ENCODE results near the gene OSBPL3. TPM values are rescaled to one million over a fixed set of nuclear protein-coding genes. Genes with fewer than 3 reads are reported as not detected.

Gene OSBPL3
- total and polyA plus RNA-seq, 2 experiments from 2014 or later, result 21.8 to 25.8 TPM

- H3K79me2 ChIP-seq (ENCODE audit: insufficient read depth), result no peaks in the 10 kb centered on the region
- peak; percentile 63 for DNase-seq
- H3K9me3 ChIP-seq (ENCODE audit: low read depth), result no peaks in the 10 kb centered on the region
- H4K20me1 ChIP-seq (ENCODE audit: insufficient read depth), result no peaks in the 10 kb centered on the region
- no peak overlapping the region for H3K4me3 ChIP-seq
- 4 to 12% methylated on average over 1 of the region's 1 CpG for WGBS, 2 experiments (ENCODE audit: low coverage in 1 of 2, low lambda C conversion rate in 2 of 2, missing lambda C conversion rate in 2 of 2)
- peak overlapping the region; percentile 1; the same call in 1 of the 2 replicates for H3K9ac ChIP-seq
- H3K36me3 ChIP-seq (ENCODE audit: low read depth), result no peaks in the 10 kb centered on the region
- peaks cover 15% of the 10 kb centered on the region for H3K4me1 ChIP-seq (ENCODE audit: insufficient read depth)
- peak overlapping the region; percentile 39 for H3K27ac ChIP-seq
- H2AFZ ChIP-seq, result peak overlapping the region; percentile 52
- H3K4me2 ChIP-seq (ENCODE audit: unreplicated experiment), result peak overlapping the region; percentile 27
- in situ Hi-C loops (cut with MboI), result no loop called here
- no peaks in the 10 kb centered on the region for H3K9me2 ChIP-seq (ENCODE audit: insufficient read depth)
- no peaks in the 10 kb centered on the region for H3K27me3 ChIP-seq (replicated peaks; ENCODE audit: insufficient read depth)
- H3F3A ChIP-seq (ENCODE audit: insufficient read depth), result peaks cover 14% of the 10 kb centered on the region
- TF ChIP-seq EZH2 (IDR thresholded peaks at IDR 0.05; ENCODE audit: insufficient read depth, poor library complexity, severe bottlenecking), result no peak
- no peak for TF ChIP-seq EZH2phosphoT487 (IDR thresholded peaks at IDR 0.05; ENCODE audit: insufficient read depth, low read depth)
These were observed 22.8 kb upstream of the OSBPL3 start for GRCh38 chr7:25002786-25003185.

- Histone ChIP-seq H3K36me3 (ENCODE audit: low read depth) (no peaks in the 10 kb centered on the region), H3F3A (ENCODE audit: insufficient read depth) (no peaks in the 10 kb centered on the region), H3K27me3 (replicated peaks; ENCODE audit: insufficient read depth) (no peaks in the 10 kb centered on the region), H3K9me3 (ENCODE audit: low read depth) (no peaks in the 10 kb centered on the region), H3K4me1 (ENCODE audit: insufficient read depth) (no peaks in the 10 kb centered on the region), H4K20me1 (ENCODE audit: insufficient read depth) (no peaks in the 10 kb centered on the region), H3K9me2 (ENCODE audit: insufficient read depth) (no peaks in the 10 kb centered on the region), H2AFZ (no peak overlapping the region), H3K4me3 (no peak overlapping the region), H3K79me2 (ENCODE audit: insufficient read depth) (no peaks in the 10 kb centered on the region), H3K27ac (no peak overlapping the region), H3K4me2 (ENCODE audit: unreplicated experiment) (no peak overlapping the region), H3K9ac (no peak overlapping the region)
- no peak for DNase-seq
- 97% methylated on average over 3 of the region's 3 CpGs for WGBS, 2 experiments (ENCODE audit: low coverage in 1 of 2, low lambda C conversion rate in 2 of 2, missing lambda C conversion rate in 2 of 2)
- no peak for TF ChIP-seq EZH2phosphoT487 (IDR thresholded peaks at IDR 0.05; ENCODE audit: insufficient read depth, low read depth)
- TF ChIP-seq EZH2 (IDR thresholded peaks at IDR 0.05; ENCODE audit: insufficient read depth, poor library complexity, severe bottlenecking), result no peak
- in situ Hi-C loops (cut with MboI), result no loop called here
These were observed 15.5 kb upstream of the OSBPL3 start for GRCh38 chr7:24995466-24995865.

GRCh38 chr7:24992314-24992713 is 12.3 kb upstream of the OSBPL3 start:
- no peaks in the 10 kb centered on the region for H3K27me3 ChIP-seq (replicated peaks; ENCODE audit: insufficient read depth)
- 88% methylated on average over 4 of the region's 4 CpGs for WGBS, 2 experiments (ENCODE audit: low coverage in 1 of 2, low lambda C conversion rate in 2 of 2, missing lambda C conversion rate in 2 of 2)
- H3K9me2 ChIP-seq (ENCODE audit: insufficient read depth), result no peaks in the 10 kb centered on the region
- H2AFZ ChIP-seq, result no peak overlapping the region
- no peaks in the 10 kb centered on the region for H3K9me3 ChIP-seq (ENCODE audit: low read depth)
- no peaks in the 10 kb centered on the region for H3F3A ChIP-seq (ENCODE audit: insufficient read depth)
- H3K27ac ChIP-seq, result no peak overlapping the region
- H3K4me3 ChIP-seq, result no peak overlapping the region
- no peaks in the 10 kb centered on the region for H3K4me1 ChIP-seq (ENCODE audit: insufficient read depth)
- H3K36me3 ChIP-seq (ENCODE audit: low read depth), result no peaks in the 10 kb centered on the region
- H3K9ac ChIP-seq, result no peak overlapping the region
- DNase-seq, result no peak
- no peaks in the 10 kb centered on the region for H4K20me1 ChIP-seq (ENCODE audit: insufficient read depth)
- TF ChIP-seq EZH2 (IDR thresholded peaks at IDR 0.05; ENCODE audit: insufficient read depth, poor library complexity, severe bottlenecking), result no peak
- no peak for TF ChIP-seq EZH2phosphoT487 (IDR thresholded peaks at IDR 0.05; ENCODE audit: insufficient read depth, low read depth)
- in situ Hi-C loops (cut with MboI), result no loop called here
- no peak overlapping the region for H3K4me2 ChIP-seq (ENCODE audit: unreplicated experiment)
- no peaks in the 10 kb centered on the region for H3K79me2 ChIP-seq (ENCODE audit: insufficient read depth)

- H3K79me2 ChIP-seq (ENCODE audit: insufficient read depth), result no peaks in the 10 kb centered on the region
- H3K36me3 ChIP-seq (ENCODE audit: low read depth), result no peaks in the 10 kb centered on the region
- no peak overlapping the region for H2AFZ ChIP-seq
- no peak overlapping the region for H3K4me2 ChIP-seq (ENCODE audit: unreplicated experiment)
- TF ChIP-seq EZH2phosphoT487 (IDR thresholded peaks at IDR 0.05; ENCODE audit: insufficient read depth, low read depth) (no peak), EZH2 (IDR thresholded peaks at IDR 0.05; ENCODE audit: insufficient read depth, poor library complexity, severe bottlenecking) (no peak)
- H3K4me1 ChIP-seq (ENCODE audit: insufficient read depth), result no peaks in the 10 kb centered on the region
- H3K9me3 ChIP-seq (ENCODE audit: low read depth), result no peaks in the 10 kb centered on the region
- DNase-seq, result no peak
- no peak overlapping the region for H3K27ac ChIP-seq
- H4K20me1 ChIP-seq (ENCODE audit: insufficient read depth), result no peaks in the 10 kb centered on the region
- no peaks in the 10 kb centered on the region for H3K9me2 ChIP-seq (ENCODE audit: insufficient read depth)
- no peak overlapping the region for H3K4me3 ChIP-seq
- WGBS, 2 experiments (ENCODE audit: low coverage in 1 of 2, low lambda C conversion rate in 2 of 2, missing lambda C conversion rate in 2 of 2), result 86 to 88% methylated on average over 3 of the region's 3 CpGs
- in situ Hi-C loops (cut with MboI), result no loop called here
- no peaks in the 10 kb centered on the region for H3K27me3 ChIP-seq (replicated peaks; ENCODE audit: insufficient read depth)
- H3F3A ChIP-seq (ENCODE audit: insufficient read depth), result no peaks in the 10 kb centered on the region
- no peak overlapping the region for H3K9ac ChIP-seq
These were observed 11.4 kb upstream of the OSBPL3 start for GRCh38 chr7:24991353-24991752.

GRCh38 chr7:24987331-24987842 is 7.4 kb upstream of the OSBPL3 start:
- H3K9me2 ChIP-seq (ENCODE audit: insufficient read depth), result no peaks in the 10 kb centered on the region
- H3K9me3 ChIP-seq (ENCODE audit: low read depth), result no peaks in the 10 kb centered on the region
- H3K27me3 ChIP-seq (replicated peaks; ENCODE audit: insufficient read depth), result no peaks in the 10 kb centered on the region
- peaks cover 6% of the 10 kb centered on the region for H3F3A ChIP-seq (ENCODE audit: insufficient read depth)
- H3K9ac ChIP-seq, result no peak overlapping the region
- 74% methylated on average over 1 of the region's 1 CpG for WGBS, 2 experiments (ENCODE audit: low coverage in 1 of 2, low lambda C conversion rate in 2 of 2, missing lambda C conversion rate in 2 of 2)
- H3K27ac ChIP-seq, result no peak overlapping the region
- in situ Hi-C loops (cut with MboI), result loop anchor here (10.0 kb wide), 1 partner anchor 77 kb away; no protein-coding TSS in a partner anchor
- peaks cover 5% of the 10 kb centered on the region for H3K4me1 ChIP-seq (ENCODE audit: insufficient read depth)
- H4K20me1 ChIP-seq (ENCODE audit: insufficient read depth), result no peaks in the 10 kb centered on the region
- no peak overlapping the region for H2AFZ ChIP-seq
- no peaks in the 10 kb centered on the region for H3K36me3 ChIP-seq (ENCODE audit: low read depth)
- H3K79me2 ChIP-seq (ENCODE audit: insufficient read depth), result no peaks in the 10 kb centered on the region
- DNase-seq, result no peak
- TF ChIP-seq EZH2phosphoT487 (IDR thresholded peaks at IDR 0.05; ENCODE audit: insufficient read depth, low read depth), result no peak
- TF ChIP-seq EZH2 (IDR thresholded peaks at IDR 0.05; ENCODE audit: insufficient read depth, poor library complexity, severe bottlenecking), result no peak
- no peak overlapping the region for H3K4me3 ChIP-seq
- no peak overlapping the region for H3K4me2 ChIP-seq (ENCODE audit: unreplicated experiment)

All from GM23248 (cell line).